ENCODE data around the gene TRIO.

TRIO gene

GRCh38 chr5:14123974-14124482 lies 19.1 kb upstream of the TRIO start:
- no peak for FAIRE-seq

GRCh38 chr5:14125262-14125661 lies 17.9 kb upstream of the TRIO start:
- no peak for FAIRE-seq

- FAIRE-seq, result no peak
Measured at GRCh38 chr5:14127587-14127986, 15.6 kb upstream of the TRIO start.

- FAIRE-seq, result no peak
Measured at GRCh38 chr5:14128079-14128478, 15.1 kb upstream of the TRIO start.

- no peak for FAIRE-seq
Measured at GRCh38 chr5:14129123-14129522, 14.0 kb upstream of the TRIO start.

- no peak for FAIRE-seq
Measured at GRCh38 chr5:14131855-14132503, 11.2 kb upstream of the TRIO start.

- no peak for FAIRE-seq
Measured at GRCh38 chr5:14133394-14133793, 9.7 kb upstream of the TRIO start.

GRCh38 chr5:14134083-14134482 lies 9.1 kb upstream of the TRIO start:
- no peak for FAIRE-seq

- FAIRE-seq, result no peak
Measured at GRCh38 chr5:14134771-14135170, 8.4 kb upstream of the TRIO start.

GRCh38 chr5:14135621-14136020 lies 7.5 kb upstream of the TRIO start:
- FAIRE-seq, result no peak

- no peak for FAIRE-seq
Measured at GRCh38 chr5:14136228-14136627, 6.9 kb upstream of the TRIO start.

- no peak for FAIRE-seq
Measured at GRCh38 chr5:14138608-14139540, 4.3 kb upstream of the TRIO start.

- no peak for FAIRE-seq
Measured at GRCh38 chr5:14141764-14142163, 1.4 kb upstream of the TRIO start.

- no peak for FAIRE-seq
Measured at GRCh38 chr5:14142202-14142826, 828 bp upstream of the TRIO start.

- FAIRE-seq, result no peak
Measured at GRCh38 chr5:14143546-14143840, 351 bp downstream of the TRIO start.

- FAIRE-seq, result no peak
Measured at GRCh38 chr5:14143841-14144585, 871 bp downstream of the TRIO start.

- FAIRE-seq, result no peak
Measured at GRCh38 chr5:14144586-14145434, 1.7 kb downstream of the TRIO start.

GRCh38 chr5:14145435-14146334 lies 2.5 kb downstream of the TRIO start:
- no peak for FAIRE-seq

GRCh38 chr5:14146725-14147124 lies 3.6 kb downstream of the TRIO start:
- no peak for FAIRE-seq

- FAIRE-seq, result no peak
Measured at GRCh38 chr5:14147210-14147609, 4.1 kb downstream of the TRIO start.

- FAIRE-seq, result no peak
Measured at GRCh38 chr5:14148483-14148882, 5.3 kb downstream of the TRIO start.

Data from TTC549 (cell line).